Ovary (tissue), 3 donors: ENCODE results near the gene RASGEF1C.

Experiments
- POLR2A ChIP-seq: fragments of 450-650 bp; IDR thresholded peaks from one replicate; pipeline ENCODE4 v1.6.1; 2017; ENCODE audit warnings: antibody characterized with exemption, mild to moderate bottlenecking, moderate library complexity
- TF ChIP-seq, protein P1 (sequence below), 3 donors: fragments of 450-650 bp in 2 of 3; fragments of 200-600 bp in 1 of 3; IDR thresholded peaks; one replicate each; pipeline versions ENCODE4 v1.5.1 to v1.8.0; 2016 to 2022; ENCODE audit warnings: antibody characterized with exemption in 3 of 3, mild to moderate bottlenecking in 1 of 3
- donor health status: DM: no; HTN: no; CAD: no.

DNA sequence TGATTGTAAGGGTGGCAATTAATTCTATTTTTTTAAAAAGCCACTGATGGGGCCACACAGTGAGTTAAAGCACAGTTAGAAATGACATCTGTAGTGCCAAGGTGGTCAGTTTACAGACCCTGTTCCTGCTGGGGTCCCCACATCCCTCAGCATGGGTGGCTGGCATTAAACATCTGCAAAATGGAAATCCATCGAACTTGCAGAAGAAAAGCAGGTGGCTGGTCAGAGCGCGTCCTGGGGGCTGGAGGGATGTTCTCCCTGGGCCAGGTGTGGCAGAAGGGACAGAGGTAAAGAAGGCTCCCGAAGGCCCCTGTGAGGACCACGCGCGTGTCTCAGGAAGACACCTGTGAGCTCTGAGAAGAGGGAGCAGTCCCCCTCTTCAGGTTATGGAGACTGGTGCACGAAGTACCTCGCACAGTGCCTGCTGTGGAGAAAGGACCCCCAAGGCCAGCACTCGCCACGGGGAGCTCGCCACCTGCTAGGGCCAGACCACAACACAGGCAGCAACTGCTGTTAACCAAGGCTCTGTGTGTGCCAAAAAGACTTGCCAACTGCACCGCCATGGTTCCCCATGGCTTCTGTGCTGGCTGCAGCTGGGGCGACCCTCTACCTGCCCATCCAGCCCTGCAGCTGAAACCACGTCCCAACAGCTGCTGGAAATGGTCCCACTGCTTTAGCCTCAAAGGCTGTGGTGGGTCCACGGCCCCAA lies 65.2 kb downstream of the RASGEF1C start:
- TF ChIP-seq POLR2A = no peak
- TF ChIP-seq, protein P1, sequence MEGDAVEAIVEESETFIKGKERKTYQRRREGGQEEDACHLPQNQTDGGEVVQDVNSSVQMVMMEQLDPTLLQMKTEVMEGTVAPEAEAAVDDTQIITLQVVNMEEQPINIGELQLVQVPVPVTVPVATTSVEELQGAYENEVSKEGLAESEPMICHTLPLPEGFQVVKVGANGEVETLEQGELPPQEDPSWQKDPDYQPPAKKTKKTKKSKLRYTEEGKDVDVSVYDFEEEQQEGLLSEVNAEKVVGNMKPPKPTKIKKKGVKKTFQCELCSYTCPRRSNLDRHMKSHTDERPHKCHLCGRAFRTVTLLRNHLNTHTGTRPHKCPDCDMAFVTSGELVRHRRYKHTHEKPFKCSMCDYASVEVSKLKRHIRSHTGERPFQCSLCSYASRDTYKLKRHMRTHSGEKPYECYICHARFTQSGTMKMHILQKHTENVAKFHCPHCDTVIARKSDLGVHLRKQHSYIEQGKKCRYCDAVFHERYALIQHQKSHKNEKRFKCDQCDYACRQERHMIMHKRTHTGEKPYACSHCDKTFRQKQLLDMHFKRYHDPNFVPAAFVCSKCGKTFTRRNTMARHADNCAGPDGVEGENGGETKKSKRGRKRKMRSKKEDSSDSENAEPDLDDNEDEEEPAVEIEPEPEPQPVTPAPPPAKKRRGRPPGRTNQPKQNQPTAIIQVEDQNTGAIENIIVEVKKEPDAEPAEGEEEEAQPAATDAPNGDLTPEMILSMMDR (IDR thresholded peaks at IDR 0.05) = no peak
